Activated CD4-positive, alpha-beta T cell treated with anti-CD3 and anti-CD28 coated beads, Interleukin-2, amount 10 ng/mL, durations not matched to agents 7 days and 5 days (primary cell): ENCODE data around the gene NEAT1. TPM values are rescaled to one million over a fixed set of nuclear protein-coding genes. Genes with fewer than 3 reads are reported as not detected.
A peak's percentile ranks its signal among the peaks of the same experiment; 100 is the strongest.

ENCODE experiments used
- CTCF ChIA-PET: fragments of 350-600 bp; sonication (Branson Sonifier 250); formaldehyde crosslinking; loops from one replicate; lab custom pipeline; 2021; ENCODE audit warnings: antibody characterized with exemption; lab: Charles Lee
- POLR2A ChIA-PET: fragments of 350-600 bp; sonication (Branson Sonifier 250); formaldehyde crosslinking; loops from one replicate; lab custom pipeline; 2021; ENCODE audit warnings: antibody characterized with exemption; lab: Charles Lee
- DNase-seq: peaks from one replicate; pipeline ENCODE4 v3.0.0-alpha.2; 2020
- H3K27ac Mint-ChIP-seq: one replicate; pipeline ENCODE4 v1.8.0; 2021; ENCODE audit warnings: mild to moderate bottlenecking, moderate library complexity, mixed read lengths
- H3K27me3 Mint-ChIP-seq: one replicate; pipeline ENCODE4 v1.8.0; 2021; ENCODE audit warnings: mixed read lengths
- H3K36me3 Mint-ChIP-seq: one replicate; pipeline ENCODE4 v1.8.0; 2021; ENCODE audit warnings: low read depth, mixed read lengths
- H3K4me1 Mint-ChIP-seq: one replicate; pipeline ENCODE4 v1.8.0; 2021; ENCODE audit warnings: mixed read lengths
- H3K4me3 Mint-ChIP-seq: one replicate; pipeline ENCODE4 v1.8.0; 2021; ENCODE audit warnings: mild to moderate bottlenecking, moderate library complexity, mixed read lengths
- H3K9me3 Mint-ChIP-seq: one replicate; pipeline ENCODE4 v1.8.0; 2021; ENCODE audit warnings: mixed read lengths
- total RNA-seq, 2 experiments: library from RNA; stranded (reverse); gene quantifications; one replicate each; pipeline ENCODE4 v1.2.3, GENCODE V29; 2021

NEAT1 gene
- total RNA-seq, 2 experiments from 2014 or later = 463 to 610 TPM

DNA sequence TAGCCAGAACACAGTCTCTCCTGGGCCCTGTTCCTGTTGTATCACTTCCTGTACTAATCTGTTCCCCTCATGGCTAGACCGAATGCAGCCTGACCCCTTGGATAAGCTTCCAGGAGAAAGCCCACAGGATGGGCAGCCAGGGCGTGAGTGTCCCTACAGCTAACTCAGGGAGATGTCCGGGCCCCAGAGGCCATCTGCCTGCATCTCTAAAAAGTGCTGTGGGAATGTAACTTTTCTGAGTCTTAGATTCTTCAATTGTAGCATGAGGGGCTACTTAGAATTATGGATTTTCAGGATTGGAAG, 68.5 kb downstream of the NEAT1 start:
- Mint-ChIP-seq H3K36me3 (no peaks in the 10 kb centered on the region), H3K27me3 (no peaks in the 10 kb centered on the region), H3K9me3 (no peaks in the 10 kb centered on the region), H3K4me1 (peaks cover 58% of the 10 kb centered on the region), H3K27ac (no peak overlapping the region), H3K4me3 (no peak overlapping the region)
- POLR2A ChIA-PET = interaction anchor here (0.6 to 0.7 kb wide), 3 partner anchors 13 to 68 kb away, joined by 3 to 5 read pairs (median 3); partner anchors contain the start of gene NEAT1
- CTCF ChIA-PET = interaction anchor here (2.4 to 10.0 kb wide), 2 partner anchors 15 to 75 kb away, joined by 5 to 119 read pairs; no protein-coding TSS in a partner anchor
- DNase-seq = no peak

DNA sequence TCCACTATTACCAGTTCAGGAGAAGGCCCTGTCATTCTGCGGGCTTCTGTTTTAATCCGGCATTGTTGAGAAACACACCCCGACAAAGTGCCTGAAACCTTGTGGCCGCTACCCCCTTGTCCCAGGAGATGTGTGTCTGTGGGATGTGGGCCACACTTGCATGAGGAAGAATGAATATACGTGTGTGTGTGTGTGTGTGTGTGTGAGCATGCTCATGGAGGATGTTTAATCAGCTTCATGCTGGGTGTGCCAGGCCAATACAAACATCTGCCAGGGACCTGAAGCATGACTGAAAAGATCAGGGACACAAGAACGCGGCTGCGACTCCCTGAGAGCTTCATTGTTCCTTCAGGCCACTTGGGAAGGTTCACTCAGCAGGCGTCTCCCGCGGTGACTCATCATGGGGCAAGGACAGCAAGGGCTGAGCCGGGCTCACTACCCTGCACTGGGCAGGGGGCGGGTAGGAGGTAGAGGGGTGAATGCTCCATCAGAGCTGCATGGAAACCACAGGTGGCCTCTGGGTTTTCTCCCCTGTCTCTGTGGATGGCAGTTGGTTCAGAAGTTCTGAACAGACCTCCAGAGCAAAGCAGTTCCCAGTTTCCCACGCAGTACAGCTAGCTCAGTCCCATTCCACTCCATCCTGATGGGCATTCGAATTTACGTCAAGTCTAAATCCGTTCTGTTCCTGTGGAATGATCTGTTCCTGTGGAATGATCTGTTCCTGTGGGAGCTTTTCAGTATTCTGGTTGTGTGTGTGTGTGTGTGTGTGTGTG, 69.2 kb downstream of the NEAT1 start:
- Mint-ChIP-seq H3K27ac (peak overlapping the region; percentile 73), H3K9me3 (no peaks in the 10 kb centered on the region), H3K4me3 (no peak overlapping the region), H3K4me1 (peaks cover 64% of the 10 kb centered on the region), H3K27me3 (no peaks in the 10 kb centered on the region), H3K36me3 (no peaks in the 10 kb centered on the region)
- DNase-seq = no peak
- CTCF ChIA-PET = interaction anchor here (0.8 to 10.0 kb wide), 3 partner anchors 8 to 76 kb away, joined by 3 to 119 read pairs (median 5); no protein-coding TSS in a partner anchor
- POLR2A ChIA-PET = interaction anchor here (0.7 kb wide), 2 partner anchors 14 to 69 kb away, joined by 3 to 5 read pairs; partner anchors contain the start of gene NEAT1

DNA sequence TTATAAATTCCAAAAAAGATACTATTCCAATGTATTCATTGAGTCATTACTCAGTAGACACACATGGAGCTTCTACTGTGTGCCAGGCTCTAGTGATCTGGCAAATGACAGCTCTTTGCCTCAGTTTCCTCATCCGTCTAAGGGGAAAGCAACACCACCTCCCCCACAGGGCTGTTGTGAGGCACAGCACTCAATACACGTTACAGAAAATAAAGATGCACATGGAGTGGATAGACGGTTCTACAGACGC, 69.7 kb downstream of the NEAT1 start:
- Mint-ChIP-seq H3K27ac (peak overlapping the region; percentile 52), H3K36me3 (no peaks in the 10 kb centered on the region), H3K4me1 (peaks cover 65% of the 10 kb centered on the region), H3K4me3 (no peak overlapping the region), H3K27me3 (no peaks in the 10 kb centered on the region), H3K9me3 (no peaks in the 10 kb centered on the region)
- POLR2A ChIA-PET = interaction anchor here (1.6 kb wide), 1 partner anchor 71 kb away, joined by 4 read pairs; no protein-coding TSS in a partner anchor
- CTCF ChIA-PET = interaction anchor here (0.8 to 10.0 kb wide), 3 partner anchors 9 to 76 kb away, joined by 3 to 119 read pairs (median 5); no protein-coding TSS in a partner anchor
- no peak for DNase-seq

DNA sequence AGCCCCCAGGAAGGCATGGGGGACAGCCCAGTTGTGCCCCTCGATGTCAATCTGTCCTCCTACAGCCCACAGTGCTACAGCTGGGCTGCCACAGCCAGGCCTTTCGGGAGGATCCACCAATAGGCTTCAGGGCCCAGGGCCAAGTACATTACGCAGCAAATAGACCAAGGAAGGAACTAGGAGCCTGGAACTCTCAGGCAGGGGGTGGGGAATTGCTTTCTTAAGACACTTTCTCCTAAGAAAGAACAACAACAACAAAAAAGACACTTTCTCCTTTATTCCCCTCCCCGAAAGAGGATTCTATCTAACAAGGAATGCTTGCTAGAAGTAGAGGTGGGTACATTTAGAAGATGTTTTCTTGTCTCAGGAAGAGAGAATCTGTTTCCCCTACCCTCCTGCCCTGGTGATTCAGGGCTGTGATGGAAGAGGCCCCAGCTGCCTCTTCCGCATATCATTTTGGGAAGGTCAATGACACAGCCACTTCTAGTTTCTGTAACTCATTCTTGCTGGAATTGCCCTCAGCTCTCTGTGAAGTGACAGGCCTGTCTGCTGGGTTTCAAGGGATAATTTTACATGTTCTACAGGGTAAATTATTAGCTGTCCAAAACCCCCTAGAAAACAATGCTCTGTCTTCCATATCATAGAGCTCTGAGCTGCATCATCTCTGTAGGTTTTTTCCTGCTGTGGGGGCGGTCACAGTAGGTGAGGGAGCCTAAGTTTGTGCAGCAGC, 70.2 kb downstream of the NEAT1 start:
- no peaks in the 10 kb centered on the region for H3K36me3 Mint-ChIP-seq
- ChIA-PET POLR2A (interaction anchor here (0.6 to 1.6 kb wide), 7 partner anchors 16 to 113 kb away, joined by 3 to 6 read pairs (median 3); partner anchors contain the start of gene NEAT1), CTCF (interaction anchor here (0.8 to 10.0 kb wide), 7 partner anchors 9 to 77 kb away, joined by 3 to 119 read pairs (median 3); no protein-coding TSS in a partner anchor)
- peaks cover 60% of the 10 kb centered on the region for H3K4me1 Mint-ChIP-seq
- H3K4me3 Mint-ChIP-seq = no peak overlapping the region
- H3K9me3 Mint-ChIP-seq = no peaks in the 10 kb centered on the region
- no peaks in the 10 kb centered on the region for H3K27me3 Mint-ChIP-seq
- no peak for DNase-seq
- peak overlapping the region; percentile 68 for H3K27ac Mint-ChIP-seq

DNA sequence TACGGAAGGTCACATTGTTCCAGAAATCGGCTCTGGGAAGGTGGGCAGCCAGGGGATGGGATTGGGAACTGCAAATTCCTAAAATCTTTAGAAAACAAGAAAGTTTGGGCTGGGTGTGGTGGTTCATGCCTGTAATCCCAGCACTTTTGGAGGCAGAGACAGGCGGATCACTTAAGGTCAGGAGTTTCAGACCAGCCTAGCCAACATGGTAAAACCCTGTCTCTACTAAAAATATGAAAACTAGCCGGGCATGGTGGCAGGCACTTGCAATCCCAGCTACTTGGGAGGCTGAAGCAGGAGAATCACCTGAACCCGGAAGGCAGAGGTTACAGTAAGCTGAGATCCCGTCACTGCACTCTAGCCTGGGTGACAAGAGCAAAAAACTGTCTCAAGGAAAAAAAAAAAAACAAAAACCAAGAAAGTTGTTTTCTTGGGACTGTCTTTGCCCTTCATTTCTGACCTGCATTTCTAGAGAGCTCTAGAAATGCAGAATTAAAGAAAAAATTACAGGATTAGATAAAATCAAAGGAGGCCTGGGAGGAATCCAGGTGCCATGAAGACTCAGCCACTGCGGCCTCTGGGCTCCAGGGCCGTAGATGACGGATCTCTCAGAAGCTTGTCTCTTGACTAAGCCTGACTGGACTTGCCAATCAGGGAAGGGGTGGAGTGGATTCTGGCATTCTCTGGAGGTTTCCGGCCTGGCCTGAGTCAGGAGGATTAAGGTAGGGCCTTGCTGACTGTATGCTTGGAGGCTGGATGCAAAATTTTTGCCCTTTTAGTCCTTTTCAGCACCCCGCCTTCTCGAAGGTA, 71.0 kb downstream of the NEAT1 start:
- ChIA-PET CTCF (interaction anchor here (0.6 to 10.0 kb wide), 7 partner anchors 10 to 843 kb away, joined by 3 to 119 read pairs (median 3); no protein-coding TSS in a partner anchor), POLR2A (interaction anchor here (0.6 to 1.6 kb wide), 8 partner anchors 17 to 114 kb away, joined by 3 to 6 read pairs (median 3); partner anchors contain the start of gene NEAT1)
- Mint-ChIP-seq H3K27ac (peak overlapping the region; percentile 68), H3K4me1 (peaks cover 52% of the 10 kb centered on the region), H3K4me3 (no peak overlapping the region), H3K9me3 (no peaks in the 10 kb centered on the region), H3K27me3 (no peaks in the 10 kb centered on the region), H3K36me3 (no peaks in the 10 kb centered on the region)
- no peak for DNase-seq

Other genes starting within 250 kb of the NEAT1 start
- 100 to 1,000 TPM; 192 to 207 TPM for gene CAPN1, start 240.9 kb upstream of the NEAT1 start, total RNA-seq
- 10 to 100 TPM; 47.7 to 55.2 TPM for gene POLA2, start 160.8 kb upstream of the NEAT1 start, total RNA-seq
- gene CDC42EP2, start 107.9 kb upstream of the NEAT1 start, total RNA-seq = under 1 TPM; 0.25 to 0.67 TPM
- 10 to 100 TPM; 61.1 to 75.6 TPM for gene DPF2, start 88.9 kb upstream of the NEAT1 start, total RNA-seq
- gene TIGD3, start 68.0 kb upstream of the NEAT1 start, total RNA-seq = under 1 TPM; 0.42 to 0.79 TPM
- 10 to 100 TPM; 40.9 TPM for gene SLC25A45, start 40.2 kb upstream of the NEAT1 start, total RNA-seq
- 10 to 100 TPM; 49.5 to 52.1 TPM for gene FRMD8, start 36.2 kb upstream of the NEAT1 start, total RNA-seq
- 1,000 to 10,000 TPM; 7,183 to 8,252 TPM for gene MALAT1, start 76.2 kb downstream of the NEAT1 start, total RNA-seq
- 10 to 100 TPM; 59.1 to 62.1 TPM for gene SCYL1, start 102.3 kb downstream of the NEAT1 start, total RNA-seq
- gene LTBP3, start 135.6 kb downstream of the NEAT1 start, total RNA-seq = 10 to 100 TPM; 80.2 to 92.5 TPM
- gene ZNRD2, start 147.7 kb downstream of the NEAT1 start, total RNA-seq = 10 to 100 TPM; 32.4 to 35.4 TPM
- gene FAM89B, start 149.7 kb downstream of the NEAT1 start, total RNA-seq = 10 to 100 TPM; 34.1 to 42.1 TPM
- 10 to 100 TPM; 69.2 to 96.7 TPM for gene EHBP1L1, start 153.3 kb downstream of the NEAT1 start, total RNA-seq
- gene KCNK7, start 173.0 kb downstream of the NEAT1 start, total RNA-seq = 1 to 10 TPM in 1 of 2 experiments, under 1 TPM in 1; 1.00 to 3.3 TPM
- 10 to 100 TPM; 61.0 to 67.1 TPM for gene MAP3K11, start 191.4 kb downstream of the NEAT1 start, total RNA-seq
- gene PCNX3, start 193.0 kb downstream of the NEAT1 start, total RNA-seq = 10 to 100 TPM; 47.7 to 50.2 TPM
- gene SIPA1, start 215.3 kb downstream of the NEAT1 start, total RNA-seq = 100 to 1,000 TPM; 229 to 235 TPM
- 10 to 100 TPM; 76.7 to 79.8 TPM for gene RELA, start 240.1 kb downstream of the NEAT1 start, total RNA-seq